AG04449 (cell line): ENCODE measurements around the gene ARF3.
A peak's percentile ranks its signal among the peaks of the same experiment; 100 is the strongest.

Experiments
- CTCF ChIA-PET: fragments of 350-600 bp; formaldehyde crosslinking; extraction: SDS; loops from one replicate; lab custom pipeline; 2021; ENCODE audit warnings: antibody characterized with exemption; lab: Yijun Ruan, JAX
- POLR2A ChIA-PET: fragments of 400-600, 350-600 bp; formaldehyde crosslinking; extraction: SDS; loops from one replicate; lab custom pipeline; 2020; ENCODE audit warnings: antibody characterized with exemption, inconsistent platforms; lab: Yijun Ruan, JAX
- DNase-seq: peaks from one replicate; pipeline ENCODE4 v3.0.0-alpha.2; 2010; ENCODE audit warnings: low read depth, low spot score
- H3K4me3 ChIP-seq: 2 replicates; pipeline ENCODE4 v1.5.1; 2011; ENCODE audit warnings: low read depth, mild to moderate bottlenecking, control low read depth, low read length
- CTCF ChIP-seq: IDR thresholded peaks from one replicate; pipeline ENCODE4 v1.5.1; 2011; ENCODE audit warnings: mild to moderate bottlenecking, moderate library complexity, low read length, control low read depth, inconsistent platforms; ENCODE audit not compliant: insufficient read depth; ENCODE audit errors: missing control alignments

Gene ARF3

GRCh38 chr12:48938805-48939204 lies 18.5 kb downstream of the ARF3 start:
- DNase-seq, result no peak
- POLR2A ChIA-PET, result interaction anchor here (3.1 kb wide), 1 partner anchor 18 kb away, joined by 10 read pairs; the partner anchor contains the start of gene ARF3
- CTCF ChIA-PET, result interaction anchor here (1.2 to 30.6 kb wide), 7 partner anchors 7 to 83 kb away, joined by 3 to 502 read pairs (median 14); partner anchors contain the start of genes ARF3, DDX23 and FKBP11
- no peak overlapping the region for H3K4me3 ChIP-seq
- no peak for TF ChIP-seq CTCF

- TF ChIP-seq CTCF, result no peak
- no peak overlapping the region for H3K4me3 ChIP-seq
- ChIA-PET CTCF (interaction anchor here (1.0 to 30.6 kb wide), 12 partner anchors 6 to 98 kb away, joined by 3 to 502 read pairs (median 9); partner anchors contain the start of genes ARF3, DDX23, FKBP11 and RND1), POLR2A (no interaction called here)
- no peak for DNase-seq
Measured at GRCh38 chr12:48937170-48937569, 20.1 kb downstream of the ARF3 start.

GRCh38 chr12:48936379-48936979 lies 20.8 kb downstream of the ARF3 start:
- POLR2A ChIA-PET, result no interaction called here
- peak; percentile 78 for TF ChIP-seq CTCF
- no peak overlapping the region for H3K4me3 ChIP-seq
- CTCF ChIA-PET, result interaction anchor here (0.6 to 30.6 kb wide), 28 partner anchors 5 to 121 kb away, joined by 3 to 502 read pairs (median 6); partner anchors contain the start of genes ARF3, DDX23, FKBP11 and RND1
- no peak for DNase-seq

GRCh38 chr12:48934312-48934706 lies 23.0 kb downstream of the ARF3 start:
- TF ChIP-seq CTCF, result peak; percentile 20
- POLR2A ChIA-PET, result no interaction called here
- CTCF ChIA-PET, result interaction anchor here (0.7 to 30.6 kb wide), 15 partner anchors 3 to 80 kb away, joined by 3 to 502 read pairs (median 8); partner anchors contain the start of genes ARF3, DDX23, FKBP11 and RND1
- H3K4me3 ChIP-seq, result no peak overlapping the region
- no peak for DNase-seq

GRCh38 chr12:48933664-48934311 lies 23.5 kb downstream of the ARF3 start:
- POLR2A ChIA-PET, result no interaction called here
- no peak for DNase-seq
- TF ChIP-seq CTCF, result no peak
- CTCF ChIA-PET, result interaction anchor here (0.7 to 30.6 kb wide), 14 partner anchors 2 to 80 kb away, joined by 3 to 502 read pairs (median 3); partner anchors contain the start of genes ARF3, DDX23 and FKBP11
- H3K4me3 ChIP-seq, result no peak overlapping the region

GRCh38 chr12:48932878-48933277 lies 24.4 kb downstream of the ARF3 start:
- no peak for DNase-seq
- H3K4me3 ChIP-seq, result no peak overlapping the region
- ChIA-PET POLR2A (no interaction called here), CTCF (interaction anchor here (1.0 to 30.6 kb wide), 5 partner anchors 9 to 77 kb away, joined by 3 to 502 read pairs (median 4); partner anchors contain the start of genes ARF3 and DDX23)
- no peak for TF ChIP-seq CTCF
